Endothelial cell of umbilical vein (primary cell): ENCODE results near the gene PGR. TPM values are rescaled to one million over a fixed set of nuclear protein-coding genes. Genes with fewer than 3 reads are reported as not detected.

Source experiments
- Bru-seq: library from RNA; stranded (reverse); fragments of 400-500 nt; gene quantifications from one replicate; lab custom pipeline; 2021; lab: Mats Ljungman, UMichigan
- BruChase-seq, 2 experiments: library from RNA; stranded (reverse); fragments of 400-500 nt; gene quantifications; one replicate each; lab custom pipeline; 2021; lab: Mats Ljungman, UMichigan
- BruUV-seq: library from RNA; stranded (reverse); fragments of 400-500 nt; replicated peaks from 2 replicates; lab custom pipeline; 2021; lab: Mats Ljungman, UMichigan
- CTCF ChIA-PET: fragments of 300-600, 350-600 bp; sonication (Branson Sonifier 250); formaldehyde crosslinking; loops from one replicate; lab custom pipeline; 2021; ENCODE audit warnings: antibody characterized with exemption, inconsistent platforms; lab: Charles Lee
- POLR2A ChIA-PET: fragments of 300-600, 350-600 bp; sonication (Branson Sonifier 250); formaldehyde crosslinking; loops from one replicate; lab custom pipeline; 2021; ENCODE audit warnings: antibody characterized with exemption, inconsistent platforms; lab: Charles Lee
- DNase-seq: peaks from one replicate; pipeline ENCODE4 v3.0.0-alpha.2; 2011; ENCODE audit warnings: low read depth, low spot score
- FAIRE-seq: peaks from 2 replicates; lab custom pipeline; 2011; peaks lifted over from hg19 to GRCh38; lab: Jason Lieb, UNC
- H2AFZ ChIP-seq: 2 replicates; pipeline ENCODE4 v1.6.0; 2012; ENCODE audit warnings: low read depth, low read length, control low read depth, inconsistent platforms
- H3K27ac ChIP-seq: 2 replicates; pipeline ENCODE4 v1.5.1; 2011; ENCODE audit warnings: low read depth, mild to moderate bottlenecking, control low read depth, low read length, moderate library complexity; ENCODE audit not compliant: insufficient read depth
- H3K27me3 ChIP-seq, 2 experiments: 2 replicates each; pipeline versions ENCODE4 v1.6.0 to v1.6.1; 2011; ENCODE audit warnings: low read length in 2 of 2, mixed read lengths in 1 of 2; ENCODE audit not compliant: control insufficient read depth in 2 of 2, insufficient read depth in 2 of 2
- H3K36me3 ChIP-seq, 2 experiments: 2 replicates in 1 of 2; 3 replicates in 1 of 2; pipeline ENCODE4 v1.5.1; 2011; ENCODE audit warnings: low read length in 2 of 2, mild to moderate bottlenecking in 1 of 2, moderate library complexity in 1 of 2; ENCODE audit not compliant: control insufficient read depth in 2 of 2, insufficient read depth in 2 of 2; ENCODE audit errors: extremely low read depth in 1 of 2
- H3K4me1 ChIP-seq: 3 replicates; pipeline ENCODE4 v1.5.1; 2011; ENCODE audit warnings: mild to moderate bottlenecking, low read length; ENCODE audit not compliant: control insufficient read depth, insufficient read depth; ENCODE audit errors: extremely low read depth
- H3K4me2 ChIP-seq: 2 replicates; pipeline ENCODE4 v1.6.1; 2011; ENCODE audit warnings: low read length, control low read depth, mixed read lengths; ENCODE audit not compliant: insufficient read depth
- H3K4me3 ChIP-seq, 3 experiments: fragments of 200-600 bp in 1 of 3; sonication (generic), shearing (Covaris generic) in 1 of 3; replicated peaks in 1 of 3; 2 replicates each; pipeline ENCODE4 v1.5.1; 2011 to 2016; ENCODE audit warnings: control low read depth in 3 of 3, low read length in 3 of 3, mild to moderate bottlenecking in 2 of 3, inconsistent platforms in 1 of 3, low read depth in 1 of 3, moderate library complexity in 1 of 3; ENCODE audit not compliant: insufficient read depth in 1 of 3
- H3K79me2 ChIP-seq: 2 replicates; pipeline ENCODE4 v1.6.0; 2012; ENCODE audit warnings: low read length, inconsistent platforms; ENCODE audit not compliant: control insufficient read depth, insufficient read depth
- H3K9ac ChIP-seq: replicated peaks from 2 replicates; pipeline ENCODE3; 2011; ENCODE audit warnings: low read length, control low read depth; ENCODE audit not compliant: insufficient read depth; ENCODE audit errors: extremely low read depth
- H3K9me1 ChIP-seq: replicated peaks from 3 replicates; pipeline ENCODE4 v1.6.0; 2011; ENCODE audit warnings: mild to moderate bottlenecking, low read length; ENCODE audit not compliant: control insufficient read depth, insufficient read depth; ENCODE audit errors: extremely low read depth
- H3K9me3 ChIP-seq: replicated peaks from 2 replicates; pipeline ENCODE4 v1.5.1; 2012; ENCODE audit warnings: low read length, inconsistent platforms; ENCODE audit not compliant: control insufficient read depth, insufficient read depth
- H4K20me1 ChIP-seq: replicated peaks from 2 replicates; pipeline ENCODE3; 2011; ENCODE audit warnings: mild to moderate bottlenecking, low read length; ENCODE audit not compliant: control insufficient read depth, insufficient read depth; ENCODE audit errors: extremely low read depth
- EZH2 ChIP-seq: IDR thresholded peaks from 2 replicates; pipeline ENCODE4 v1.6.1; 2012; ENCODE audit warnings: borderline replicate concordance, low read depth, mild to moderate bottlenecking, moderate library complexity, low read length, inconsistent platforms; ENCODE audit not compliant: severe bottlenecking
- FOS ChIP-seq: IDR thresholded peaks from 2 replicates; pipeline ENCODE4 v1.6.1; 2011; ENCODE audit warnings: mild to moderate bottlenecking, low read length, moderate library complexity, borderline replicate concordance; ENCODE audit not compliant: insufficient read depth
- GATA2 ChIP-seq: IDR thresholded peaks from 2 replicates; pipeline ENCODE4 v1.7.0; 2011; ENCODE audit warnings: low read depth, mild to moderate bottlenecking, moderate library complexity, mixed read lengths, low read length; ENCODE audit not compliant: insufficient read length, insufficient read depth
- JUN ChIP-seq: IDR thresholded peaks from 2 replicates; pipeline ENCODE4 v1.6.1; 2011; ENCODE audit warnings: borderline replicate concordance, low read depth; ENCODE audit not compliant: insufficient read length, insufficient read depth
- MYC ChIP-seq: IDR thresholded peaks from one replicate; pipeline ENCODE4 v1.6.1; 2011; ENCODE audit warnings: mild to moderate bottlenecking, low read depth, low read length
- POLR2A ChIP-seq: IDR thresholded peaks from 2 replicates; pipeline ENCODE4 v1.6.1; 2012; ENCODE audit warnings: low read depth, mild to moderate bottlenecking, control low read depth, low read length
- POLR2AphosphoS5 ChIP-seq: IDR thresholded peaks from 2 replicates; pipeline ENCODE4 v1.6.1; 2012; ENCODE audit warnings: low read depth, mild to moderate bottlenecking, control low read depth, low read length, moderate library complexity; ENCODE audit not compliant: insufficient read depth
- dilution Hi-C: fragments of 300-500 bp; cut with MboI; formaldehyde crosslinking; loops from one replicate; pipeline ENCODE4 v1.15.0; 2019; ENCODE audit warnings: low sequenced_read_pairs; ENCODE audit not compliant: extremely low pct_ligation_motif_present
- intact Hi-C: fragments of 100-400 bp; cut with micrococcal nuclease; formaldehyde crosslinking; loops from one replicate; pipeline ENCODE4 v1.10.0; 2022
- long read RNA-seq: library from polyadenylated mRNA; stranded (forward); transcript quantifications from one replicate; pipeline ENCODE4 v2.0.0, GENCODE V29; 2021
- polyA minus RNA-seq, 3 experiments: library from RNA; depleted of rRNA, polyadenylated mRNA; stranded (reverse); fragments of >200 nt; gene quantifications; 1 replicate in 1 of 3; 2 replicates in 2 of 3; pipeline ENCODE4 v1.2.3, GENCODE V29; 2011
- polyA plus RNA-seq, 4 experiments: library from polyadenylated mRNA; depleted of rRNA in 3 of 4; stranded (reverse) in 3 of 4; unstranded in 1 of 4; fragments of >200 nt; gene quantifications; 2 replicates each; pipeline versions ENCODE4 v1.2.1 to v1.2.3, GENCODE V29; 2011 to 2012; ENCODE audit warnings: missing spikeins in 1 of 4
- total RNA-seq: library from RNA; stranded (reverse); gene quantifications from 2 replicates; pipeline ENCODE4 v1.2.3, GENCODE V29; 2021
- TF ChIP-seq, protein P1 (sequence below), 2 donors: IDR thresholded peaks; 1 replicate in 1 of 2; 2 replicates in 1 of 2; pipeline ENCODE4 v1.5.1; 2011; ENCODE audit warnings: low read length in 2 of 2, mild to moderate bottlenecking in 2 of 2, moderate library complexity in 2 of 2, control low read depth in 1 of 2, inconsistent platforms in 1 of 2, low read depth in 1 of 2; ENCODE audit not compliant: insufficient read depth in 1 of 2; ENCODE audit errors: extremely low read depth in 1 of 2
- TF ChIP-seq, protein P2 (sequence below): IDR thresholded peaks from 2 replicates; pipeline ENCODE4 v1.6.1; 2011; ENCODE audit not compliant: insufficient read depth, insufficient read length

Gene PGR
- not detected in 2 replicates for total RNA-seq
- not detected in 2 replicates for polyA plus RNA-seq
- not detected in 2 replicates for polyA plus RNA-seq (2011; cell fraction: cytosol; rRNA removed)
- not detected in 2 replicates for polyA plus RNA-seq (2011; cell fraction: nucleus; rRNA removed)
- polyA plus RNA-seq (2012), result not detected in 2 replicates
- not detected in 2 replicates for polyA minus RNA-seq
- polyA minus RNA-seq (2011; cell fraction: cytosol; rRNA and poly(A)+ RNA removed), result not detected
- not detected in 2 replicates for polyA minus RNA-seq (2011; cell fraction: nucleus; rRNA and poly(A)+ RNA removed)
- percentile 1 among the genes with signal in this experiment for Bru-seq, nascent RNA
- BruChase-seq, experiment 1, labeled RNA remaining after a 6-hour chase, result not detected
- percentile 0 among the genes with signal in this experiment for BruChase-seq, experiment 2, labeled RNA remaining after a 2-hour chase
- long read RNA-seq, result 0 reads

DNA sequence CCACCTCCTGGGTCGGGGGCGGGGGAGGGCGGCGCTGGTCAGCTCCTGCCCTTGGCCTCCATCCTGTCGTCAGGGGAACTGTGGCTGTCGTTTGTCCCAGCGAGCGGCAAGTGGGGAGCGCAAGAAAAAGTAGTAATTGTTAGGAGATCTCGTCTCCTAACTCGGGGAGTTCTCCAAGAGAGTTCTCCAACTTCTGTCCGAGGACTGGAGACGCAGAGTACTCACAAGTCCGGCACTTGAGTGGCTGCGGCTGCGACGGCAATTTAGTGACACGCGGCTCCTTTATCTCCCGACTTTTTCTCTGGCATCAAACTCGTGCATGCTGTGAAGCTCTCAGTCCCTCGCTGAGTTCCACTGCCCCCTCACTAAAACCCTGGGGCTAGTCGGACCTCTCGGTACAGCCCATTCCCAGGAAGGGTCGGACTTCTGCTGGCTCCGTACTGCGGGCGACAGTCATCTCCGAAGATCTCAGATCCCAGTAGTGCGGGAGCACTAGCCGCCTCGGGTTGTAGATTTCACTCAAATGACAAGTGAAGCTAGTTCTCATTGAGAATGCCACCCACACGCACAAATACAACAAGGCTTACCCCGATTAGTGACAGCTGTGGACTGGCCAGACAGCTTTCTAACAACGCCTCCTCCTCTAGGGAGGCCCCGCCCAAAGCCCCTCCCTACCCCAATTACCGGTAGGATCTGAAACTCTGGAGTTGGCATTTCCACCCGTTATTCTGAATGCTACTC, at the start of gene PGR:
TSS of gene PGR (minus strand) at position 611 of the 741 bp plus-strand sequence. CDS start 743 bp downstream, outside the sequence.
- Histone ChIP-seq H3K9me1 (no peaks in the 10 kb centered on the region), H4K20me1 (no peaks in the 10 kb centered on the region), H3K9ac (no peak within 1 kb of the TSS), H3K9me3 (no peaks in the 10 kb centered on the region), H3K27me3 (peaks cover 36 to 50% of the 10 kb centered on the region in 2 experiments), H3K36me3 (no peaks in the 10 kb centered on the region), H3K79me2 (no peaks in the 10 kb centered on the region), H3K4me2 (no peak within 1 kb of the TSS), H3K4me1 (no peaks in the 10 kb centered on the region), H3K27ac (no peak within 1 kb of the TSS), H3K4me3 (no peak within 1 kb of the TSS), H2AFZ (no peak within 1 kb of the TSS)
- no TSS peak for BruUV-seq
- DNase-seq (no peak), FAIRE-seq (no peak)
- ChIA-PET POLR2A (no interaction called here), CTCF (no interaction called here)
- intact Hi-C loops (no loop called here), dilution Hi-C loops (no loop called here)
- TF ChIP-seq GATA2 (no peak), EZH2 (no peak), MYC (no peak), FOS (no peak), POLR2A (no peak), POLR2AphosphoS5 (no peak), JUN (no peak)
- TF ChIP-seq, protein P1, sequence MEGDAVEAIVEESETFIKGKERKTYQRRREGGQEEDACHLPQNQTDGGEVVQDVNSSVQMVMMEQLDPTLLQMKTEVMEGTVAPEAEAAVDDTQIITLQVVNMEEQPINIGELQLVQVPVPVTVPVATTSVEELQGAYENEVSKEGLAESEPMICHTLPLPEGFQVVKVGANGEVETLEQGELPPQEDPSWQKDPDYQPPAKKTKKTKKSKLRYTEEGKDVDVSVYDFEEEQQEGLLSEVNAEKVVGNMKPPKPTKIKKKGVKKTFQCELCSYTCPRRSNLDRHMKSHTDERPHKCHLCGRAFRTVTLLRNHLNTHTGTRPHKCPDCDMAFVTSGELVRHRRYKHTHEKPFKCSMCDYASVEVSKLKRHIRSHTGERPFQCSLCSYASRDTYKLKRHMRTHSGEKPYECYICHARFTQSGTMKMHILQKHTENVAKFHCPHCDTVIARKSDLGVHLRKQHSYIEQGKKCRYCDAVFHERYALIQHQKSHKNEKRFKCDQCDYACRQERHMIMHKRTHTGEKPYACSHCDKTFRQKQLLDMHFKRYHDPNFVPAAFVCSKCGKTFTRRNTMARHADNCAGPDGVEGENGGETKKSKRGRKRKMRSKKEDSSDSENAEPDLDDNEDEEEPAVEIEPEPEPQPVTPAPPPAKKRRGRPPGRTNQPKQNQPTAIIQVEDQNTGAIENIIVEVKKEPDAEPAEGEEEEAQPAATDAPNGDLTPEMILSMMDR (IDR thresholded peaks at IDR 0.05; ENCODE audit: extremely low read depth in 1 of 2, insufficient read depth in 1 of 2, low read depth in 1 of 2, low read length in 2 of 2), result no peak
- TF ChIP-seq, protein P2, sequence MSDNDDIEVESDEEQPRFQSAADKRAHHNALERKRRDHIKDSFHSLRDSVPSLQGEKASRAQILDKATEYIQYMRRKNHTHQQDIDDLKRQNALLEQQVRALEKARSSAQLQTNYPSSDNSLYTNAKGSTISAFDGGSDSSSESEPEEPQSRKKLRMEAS, result no peak
